Activated CD8-positive, alpha-beta memory T cell treated with anti-CD3 and anti-CD28 coated beads for 1 hour (primary cell): ENCODE measurements around the gene MAMLD1.

ENCODE experiments used
- DNase-seq, 2 donors: peaks; one replicate each; pipeline ENCODE4 v3.0.0-alpha.2; 2020; ENCODE audit warnings: low read depth in 1 of 2; ENCODE audit errors: extremely low read depth in 1 of 2

MAMLD1 gene

DNA sequence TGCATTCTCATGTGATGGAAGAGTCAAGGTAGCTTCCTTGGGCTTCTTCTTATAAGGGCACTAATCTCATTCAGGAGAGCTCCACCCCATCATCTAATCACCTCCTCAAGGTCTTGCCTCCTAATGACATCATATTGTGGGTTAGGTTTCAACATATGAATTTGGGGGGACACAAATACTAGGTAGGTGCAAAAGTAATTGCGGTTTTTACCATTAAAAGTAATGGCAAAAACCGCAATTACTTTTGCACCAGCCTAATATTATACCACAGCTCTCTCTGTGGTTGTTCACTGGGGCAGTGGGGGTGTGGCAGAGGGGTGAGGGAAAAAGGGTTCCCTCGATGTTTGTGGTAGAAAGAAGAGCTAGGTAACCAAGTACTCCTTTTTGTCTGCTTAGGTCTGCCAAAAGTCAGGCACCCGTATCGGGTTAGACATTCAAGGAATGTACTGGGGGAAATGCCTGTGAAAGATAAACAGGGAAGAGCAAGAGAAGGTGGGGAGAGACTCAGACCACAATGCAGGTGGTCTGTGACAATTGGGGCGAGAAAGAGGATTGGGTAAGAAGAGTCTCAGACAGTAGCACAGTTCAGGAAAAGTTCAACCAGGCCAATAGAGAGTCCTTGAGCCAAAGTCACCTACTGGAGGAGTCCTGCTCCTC is 126.4 kb downstream of the MAMLD1 start:
- DNase-seq: no peak

DNA sequence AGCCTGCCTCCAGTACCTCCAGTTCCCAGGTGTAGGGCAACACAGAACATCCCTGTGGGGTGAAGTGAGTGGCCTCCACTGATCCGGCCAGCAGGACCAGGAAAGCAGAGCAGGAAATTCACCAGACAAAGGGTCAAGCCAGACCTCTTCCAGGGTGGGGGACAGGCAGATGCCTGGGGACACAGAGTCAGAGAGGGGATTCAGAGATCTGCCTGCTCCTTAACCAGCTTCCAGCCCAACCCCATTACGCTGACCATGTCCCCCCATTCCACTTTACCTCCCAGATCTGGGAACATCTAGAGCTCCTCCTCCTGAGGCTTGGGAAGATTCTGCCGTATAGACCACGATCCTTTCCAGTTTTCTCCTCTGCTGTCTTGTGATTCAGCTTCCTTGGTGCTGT is 132.4 kb downstream of the MAMLD1 start:
- DNase-seq: no peak

DNA sequence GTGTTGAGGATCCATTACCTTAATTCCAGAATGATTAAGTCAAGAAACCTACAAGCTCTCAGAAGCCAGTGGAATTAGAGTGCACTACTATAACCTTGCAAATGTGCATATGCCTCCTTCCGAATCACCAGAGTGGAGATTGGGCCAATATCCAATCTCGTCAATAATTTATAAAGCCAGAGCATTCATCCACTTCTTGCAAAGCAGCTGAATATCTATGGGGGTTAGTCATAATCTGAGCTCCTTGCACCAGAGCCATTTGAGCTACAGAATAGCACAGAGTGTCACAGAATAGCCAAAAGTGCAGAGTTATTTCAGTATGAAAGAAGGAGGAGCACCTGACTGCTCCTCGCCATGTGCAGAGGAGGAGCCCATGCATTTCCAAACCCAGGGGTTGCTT is 136.1 kb downstream of the MAMLD1 start:
- no peak for DNase-seq

DNA sequence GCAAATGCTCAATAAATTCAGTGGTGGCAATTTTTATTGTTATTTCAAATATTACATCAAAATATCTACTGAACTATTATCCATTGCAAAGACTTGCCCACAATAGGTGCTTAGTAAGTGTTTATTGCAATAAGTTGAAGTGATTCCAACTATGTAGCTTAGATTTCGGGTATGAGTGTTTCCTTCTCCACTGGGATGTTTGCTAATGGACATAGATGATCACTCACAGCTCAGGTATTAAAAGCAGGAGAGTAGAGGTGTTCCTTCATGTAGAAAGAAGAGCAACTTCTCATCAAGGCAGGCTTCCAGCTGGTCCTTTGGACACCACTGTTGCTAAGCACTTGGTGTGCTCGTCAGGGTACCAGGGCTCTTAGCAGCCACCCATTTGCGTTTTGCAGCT is 139.0 kb downstream of the MAMLD1 start:
- no peak for DNase-seq

GRCh38 chrX:150502979-150503897 is 140.1 kb downstream of the MAMLD1 start:
- no peak for DNase-seq

GRCh38 chrX:150503898-150504219 is 140.7 kb downstream of the MAMLD1 start:
- DNase-seq: no peak

- no peak for DNase-seq
Observed at GRCh38 chrX:150504397-150505182, 141.5 kb downstream of the MAMLD1 start.

- DNase-seq: no peak
Observed at GRCh38 chrX:150506020-150506419, 142.9 kb downstream of the MAMLD1 start.

DNA sequence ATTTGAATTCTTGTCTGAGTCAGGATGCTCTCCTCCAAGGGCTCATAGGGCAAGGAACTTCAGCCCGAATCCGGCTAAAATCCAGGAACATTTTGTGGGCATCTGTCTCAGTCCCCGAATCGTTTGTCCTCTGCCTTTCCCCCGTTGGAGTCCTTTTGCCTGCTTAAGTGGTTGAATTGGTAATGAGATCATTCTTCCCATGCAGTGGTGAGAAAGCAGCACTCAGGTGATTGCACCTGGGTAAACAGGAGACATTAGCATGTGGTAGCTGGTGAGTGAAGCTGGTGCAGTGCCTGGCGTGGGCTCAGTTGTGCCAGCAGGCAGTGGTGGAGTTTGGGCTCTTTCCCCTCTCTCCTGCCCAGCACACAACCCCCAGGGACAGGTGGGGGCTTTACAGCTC is 143.4 kb downstream of the MAMLD1 start:
- no peak for DNase-seq

- no peak for DNase-seq
Observed at GRCh38 chrX:150507251-150507856, 144.2 kb downstream of the MAMLD1 start.

- no peak for DNase-seq
Observed at GRCh38 chrX:150508018-150508417, 144.9 kb downstream of the MAMLD1 start.

DNA sequence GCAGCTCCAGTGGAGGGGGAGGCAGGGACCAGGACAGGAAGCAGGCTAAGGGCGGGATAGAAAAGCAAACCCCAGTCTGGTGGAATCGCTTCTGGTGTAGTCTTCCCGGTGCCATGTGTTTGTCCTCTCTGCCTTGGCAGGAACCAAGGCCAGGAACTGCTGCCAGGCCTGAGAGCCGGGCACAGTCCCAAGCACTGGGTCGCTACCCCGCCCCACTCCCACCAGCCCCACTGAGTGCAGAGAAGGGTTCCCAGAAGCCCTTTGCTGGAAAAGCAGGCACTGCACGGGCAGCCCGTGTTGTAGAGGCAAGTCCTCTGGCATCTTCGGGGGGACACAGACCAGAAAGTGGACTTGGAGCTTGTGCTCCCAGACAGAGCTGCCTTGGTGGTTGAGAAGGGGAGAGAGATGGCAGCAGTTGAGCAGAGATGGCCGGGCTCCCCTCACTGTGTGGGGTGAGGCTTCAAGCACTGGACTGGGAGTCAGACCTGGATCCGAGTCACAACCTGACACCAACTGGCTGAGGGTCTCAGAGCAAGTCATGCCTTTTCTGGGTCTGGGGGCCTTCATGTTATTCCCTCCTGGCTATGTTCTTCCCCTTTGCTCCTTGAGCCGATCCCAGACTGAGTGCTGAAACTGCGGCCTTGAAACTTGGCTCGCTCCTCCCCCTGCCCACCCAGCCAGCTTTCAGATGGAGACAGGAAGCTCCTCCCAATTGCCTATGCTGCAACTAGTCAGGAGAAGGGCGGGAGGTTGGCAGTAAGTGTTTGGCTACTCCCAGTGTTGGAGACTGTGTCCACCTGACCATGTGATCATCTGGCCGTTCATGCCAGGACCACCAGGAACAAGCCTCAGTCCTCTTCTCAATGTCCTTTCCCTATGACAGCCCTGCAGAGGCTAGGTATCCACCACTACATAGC is 145.6 kb downstream of the MAMLD1 start:
- no peak for DNase-seq

- no peak for DNase-seq
Observed at GRCh38 chrX:150509703-150510102, 146.6 kb downstream of the MAMLD1 start.

- no peak for DNase-seq
Observed at GRCh38 chrX:150512461-150512901, 149.4 kb downstream of the MAMLD1 start.

GRCh38 chrX:150513544-150513943 is 150.4 kb downstream of the MAMLD1 start:
- DNase-seq: no peak

DNA sequence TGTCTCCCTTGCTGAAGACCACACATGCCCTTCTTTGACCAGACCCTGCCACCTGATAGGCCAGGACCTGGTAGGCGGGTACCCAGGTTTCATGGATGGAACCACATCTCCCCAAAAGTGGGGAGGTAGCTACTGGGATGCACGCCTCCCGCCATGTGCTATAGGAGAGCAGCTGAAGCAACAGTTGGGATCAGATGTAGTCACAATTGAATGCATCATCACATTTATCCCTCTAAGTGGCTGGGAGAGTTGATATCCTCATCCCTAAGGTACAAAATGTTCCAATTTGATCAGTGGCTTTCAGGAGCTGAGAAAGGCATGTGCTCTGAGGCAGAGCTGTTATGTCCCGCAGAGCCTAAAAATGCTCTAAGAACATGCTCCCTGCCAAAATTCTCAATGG is 151.3 kb downstream of the MAMLD1 start:
- DNase-seq: no peak

DNA sequence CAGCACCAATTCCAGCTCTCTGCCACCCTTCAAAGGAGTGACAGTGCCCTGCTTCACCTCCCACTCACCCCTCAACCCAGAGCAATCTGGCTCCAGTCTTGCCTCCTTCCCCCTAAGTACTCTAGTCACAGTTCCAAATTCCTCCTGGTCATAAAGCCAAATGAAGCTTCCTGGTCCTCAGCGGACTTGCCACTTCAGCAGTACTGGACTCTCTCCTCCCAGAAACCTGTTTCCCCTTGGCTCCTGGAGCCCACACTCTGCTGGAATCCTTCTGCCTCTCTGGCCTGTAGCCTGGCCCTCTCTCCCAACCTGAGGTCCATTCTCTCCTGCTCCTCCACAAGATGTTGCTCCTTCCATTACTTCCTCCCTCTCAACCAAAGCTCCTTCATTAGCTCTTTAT is 152.7 kb downstream of the MAMLD1 start:
- DNase-seq: no peak

DNA sequence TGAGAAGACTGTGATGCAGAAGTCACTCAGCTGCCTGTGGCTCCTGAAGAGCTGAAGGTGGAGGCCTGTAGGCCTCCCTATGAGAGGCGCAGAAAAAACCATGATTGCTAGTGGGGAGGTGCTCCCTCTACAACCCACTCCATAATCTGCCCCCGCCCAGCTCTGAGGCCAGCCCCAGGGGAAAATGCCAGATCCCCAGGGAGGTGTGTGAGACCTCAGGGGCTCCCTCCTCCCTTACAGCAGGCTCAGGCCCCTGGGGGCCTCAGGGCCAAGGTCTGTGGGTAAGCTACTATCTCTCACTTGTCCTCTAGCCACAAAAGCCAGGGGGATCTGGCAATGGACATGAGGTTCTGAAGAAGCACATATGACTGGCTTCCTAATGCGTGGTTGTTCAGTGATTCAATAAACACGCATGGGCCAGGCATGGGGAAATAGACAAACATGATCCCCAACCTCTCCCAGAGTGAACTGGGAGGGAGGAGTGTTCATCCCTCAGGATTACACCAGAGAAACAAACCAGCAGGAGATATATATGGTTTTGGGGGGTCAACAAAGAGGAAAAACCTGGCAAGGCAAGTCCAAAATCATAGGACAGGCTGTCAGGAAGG is 154.3 kb downstream of the MAMLD1 start:
- DNase-seq: no peak

DNA sequence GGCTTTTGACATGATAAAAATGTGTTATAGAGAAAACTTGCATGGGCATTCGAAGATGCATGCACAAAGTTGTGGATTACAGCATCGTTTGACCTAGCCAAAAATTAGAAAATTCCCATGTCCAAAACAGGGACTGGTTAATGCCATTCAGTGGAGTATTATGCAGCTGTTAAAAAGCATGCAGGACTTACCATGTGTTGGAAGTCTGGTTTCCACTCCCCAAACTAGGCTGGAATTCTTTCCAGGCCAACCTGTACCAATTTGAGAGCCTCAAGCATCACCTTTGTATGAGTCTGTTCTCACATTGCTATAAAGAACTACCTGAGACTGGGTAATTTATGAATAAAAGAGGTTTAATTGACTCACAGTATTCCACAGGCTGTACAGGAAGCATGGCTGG is 159.4 kb downstream of the MAMLD1 start:
- no peak for DNase-seq
